Endothelial cell of umbilical vein (primary cell): ENCODE data around the gene CLEC4A.
"Not testable (repeated sequence)": the region's sequence is repeated elsewhere in the genome, so short reads cannot be mapped to it uniquely, and the experiment has no call there.

Experiments
- CTCF ChIP-seq, 2 donors: IDR thresholded peaks; 1 replicate in 1 of 2; 2 replicates in 1 of 2; pipeline ENCODE4 v1.5.1; 2011; ENCODE audit warnings: low read length in 2 of 2, mild to moderate bottlenecking in 2 of 2, moderate library complexity in 2 of 2, control low read depth in 1 of 2, inconsistent platforms in 1 of 2, low read depth in 1 of 2; ENCODE audit not compliant: insufficient read depth in 1 of 2; ENCODE audit errors: extremely low read depth in 1 of 2
- GATA2 ChIP-seq: IDR thresholded peaks from 2 replicates; pipeline ENCODE4 v1.7.0; 2011; ENCODE audit warnings: low read depth, mild to moderate bottlenecking, moderate library complexity, mixed read lengths, low read length; ENCODE audit not compliant: insufficient read length, insufficient read depth
- JUN ChIP-seq: IDR thresholded peaks from 2 replicates; pipeline ENCODE4 v1.6.1; 2011; ENCODE audit warnings: borderline replicate concordance, low read depth; ENCODE audit not compliant: insufficient read length, insufficient read depth
- MAX ChIP-seq: IDR thresholded peaks from 2 replicates; pipeline ENCODE4 v1.6.1; 2011; ENCODE audit not compliant: insufficient read depth, insufficient read length
- POLR2A ChIP-seq: IDR thresholded peaks from 2 replicates; pipeline ENCODE4 v1.6.1; 2012; ENCODE audit warnings: low read depth, mild to moderate bottlenecking, control low read depth, low read length
- POLR2AphosphoS5 ChIP-seq: IDR thresholded peaks from 2 replicates; pipeline ENCODE4 v1.6.1; 2012; ENCODE audit warnings: low read depth, mild to moderate bottlenecking, control low read depth, low read length, moderate library complexity; ENCODE audit not compliant: insufficient read depth

- not testable (repeated sequence) for TF ChIP-seq POLR2A; GATA2; CTCF (IDR thresholded peaks at IDR 0.05; ENCODE audit: extremely low read depth in 1 of 2, insufficient read depth in 1 of 2, low read depth in 1 of 2, low read length in 2 of 2); MAX; POLR2AphosphoS5; JUN
Observed at GRCh38 chr12:8141647-8142046, 18.2 kb downstream of the CLEC4A start.
